Measurements from ENCODE around the gene EEF1AKMT3.

Gene EEF1AKMT3

GRCh38 chr12:57732270-57732669 lies 40.1 kb upstream of the EEF1AKMT3 start:
- TF ChIP-seq, protein P1, sequence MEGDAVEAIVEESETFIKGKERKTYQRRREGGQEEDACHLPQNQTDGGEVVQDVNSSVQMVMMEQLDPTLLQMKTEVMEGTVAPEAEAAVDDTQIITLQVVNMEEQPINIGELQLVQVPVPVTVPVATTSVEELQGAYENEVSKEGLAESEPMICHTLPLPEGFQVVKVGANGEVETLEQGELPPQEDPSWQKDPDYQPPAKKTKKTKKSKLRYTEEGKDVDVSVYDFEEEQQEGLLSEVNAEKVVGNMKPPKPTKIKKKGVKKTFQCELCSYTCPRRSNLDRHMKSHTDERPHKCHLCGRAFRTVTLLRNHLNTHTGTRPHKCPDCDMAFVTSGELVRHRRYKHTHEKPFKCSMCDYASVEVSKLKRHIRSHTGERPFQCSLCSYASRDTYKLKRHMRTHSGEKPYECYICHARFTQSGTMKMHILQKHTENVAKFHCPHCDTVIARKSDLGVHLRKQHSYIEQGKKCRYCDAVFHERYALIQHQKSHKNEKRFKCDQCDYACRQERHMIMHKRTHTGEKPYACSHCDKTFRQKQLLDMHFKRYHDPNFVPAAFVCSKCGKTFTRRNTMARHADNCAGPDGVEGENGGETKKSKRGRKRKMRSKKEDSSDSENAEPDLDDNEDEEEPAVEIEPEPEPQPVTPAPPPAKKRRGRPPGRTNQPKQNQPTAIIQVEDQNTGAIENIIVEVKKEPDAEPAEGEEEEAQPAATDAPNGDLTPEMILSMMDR (IDR thresholded peaks at IDR 0.05): no peak

DNA sequence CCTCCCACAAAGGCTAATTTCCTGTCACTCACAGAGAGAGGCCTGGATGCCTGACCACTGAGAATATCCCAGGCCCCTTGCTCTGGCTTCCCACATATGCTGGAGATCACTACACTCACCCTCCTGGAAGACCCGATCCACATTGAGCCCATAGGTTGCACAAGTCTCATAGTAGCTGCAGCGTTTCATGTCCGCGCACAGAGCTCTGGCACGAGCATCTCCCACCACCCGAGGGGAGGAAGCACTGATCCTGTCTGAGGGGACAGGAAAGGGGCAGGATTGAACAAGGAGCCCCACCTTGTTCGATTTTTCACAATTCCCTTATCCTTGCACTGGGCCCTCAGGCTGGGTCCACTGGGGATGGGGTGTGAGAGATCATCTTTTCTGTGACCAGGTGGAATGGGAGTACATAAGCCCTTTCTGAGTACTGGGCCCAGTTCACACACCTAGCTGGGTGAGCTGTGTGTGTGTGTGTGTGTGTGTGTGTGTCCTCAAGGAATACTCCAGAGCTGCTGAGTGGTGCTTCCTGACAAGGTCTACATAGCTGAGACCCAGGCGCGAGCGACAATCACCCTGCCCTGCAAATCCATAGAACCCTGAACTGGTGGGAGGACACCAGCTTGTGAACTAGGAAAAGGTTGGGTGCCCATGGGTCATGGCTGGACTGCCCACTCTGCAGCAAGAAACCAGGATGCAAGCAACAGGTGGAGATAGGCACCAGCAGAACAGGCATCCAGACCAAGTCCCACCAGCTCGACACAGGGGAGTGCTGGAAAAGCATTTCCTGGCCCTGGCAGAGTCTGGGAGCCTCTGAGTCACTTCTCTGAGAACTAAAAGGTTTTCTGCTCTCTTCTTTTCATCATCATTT lies 39.5 kb upstream of the EEF1AKMT3 start:
- TF ChIP-seq, protein P1 (IDR thresholded peaks at IDR 0.05): no peak

GRCh38 chr12:57733928-57734327 lies 38.5 kb upstream of the EEF1AKMT3 start:
- TF ChIP-seq, protein P1 (IDR thresholded peaks at IDR 0.05): no peak

DNA sequence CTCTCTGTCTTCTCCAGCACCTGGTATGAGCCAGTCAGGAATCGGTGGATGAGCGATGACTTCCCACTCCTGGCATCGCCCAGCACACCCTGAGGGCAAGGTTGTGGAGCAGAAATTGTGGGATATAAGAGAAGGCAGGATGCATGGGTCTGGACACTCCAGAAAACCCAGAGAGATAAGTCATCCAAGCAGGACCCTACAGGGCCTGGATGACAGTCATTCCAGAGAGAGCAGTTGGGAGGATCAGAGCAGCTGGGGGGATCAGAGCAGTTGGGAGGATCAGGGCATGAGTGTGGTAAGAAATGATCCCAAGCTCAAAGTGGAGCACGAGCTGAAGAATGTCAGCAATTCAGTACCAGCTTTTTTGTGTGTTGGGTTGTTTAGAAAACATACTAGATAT lies 37.8 kb upstream of the EEF1AKMT3 start:
- TF ChIP-seq, protein P1 (IDR thresholded peaks at IDR 0.05): no peak

- TF ChIP-seq, protein P1 (IDR thresholded peaks at IDR 0.05): no peak
Observed at GRCh38 chr12:57735198-57735855, 37.1 kb upstream of the EEF1AKMT3 start.

GRCh38 chr12:57735952-57736740 lies 36.3 kb upstream of the EEF1AKMT3 start:
- TF ChIP-seq, protein P1 (IDR thresholded peaks at IDR 0.05): peak; percentile 27

GRCh38 chr12:57736741-57737466 lies 35.5 kb upstream of the EEF1AKMT3 start:
- TF ChIP-seq, protein P1 (IDR thresholded peaks at IDR 0.05): no peak
